Keratinocyte (primary cell): ENCODE measurements around the gene SOX5.

Source experiments
- EZH2 ChIP-seq: IDR thresholded peaks from one replicate; pipeline ENCODE4 v1.6.1; 2012; ENCODE audit warnings: inconsistent platforms, mild to moderate bottlenecking, low read length, moderate library complexity
- TF ChIP-seq, protein P1 (sequence below), 3 experiments: IDR thresholded peaks in 1 of 3; conservative IDR thresholded peaks in 1 of 3; optimal IDR thresholded peaks in 1 of 3; 2 replicates in 2 of 3; 3 replicates in 1 of 3; pipeline versions ENCODE3 to v1.5.1; 2011; ENCODE audit warnings: low read length in 3 of 3, mild to moderate bottlenecking in 3 of 3, moderate library complexity in 2 of 3, control low read depth in 1 of 3, inconsistent platforms in 1 of 3; ENCODE audit not compliant: insufficient read depth in 2 of 3; ENCODE audit errors: extremely low read depth in 1 of 3

DNA sequence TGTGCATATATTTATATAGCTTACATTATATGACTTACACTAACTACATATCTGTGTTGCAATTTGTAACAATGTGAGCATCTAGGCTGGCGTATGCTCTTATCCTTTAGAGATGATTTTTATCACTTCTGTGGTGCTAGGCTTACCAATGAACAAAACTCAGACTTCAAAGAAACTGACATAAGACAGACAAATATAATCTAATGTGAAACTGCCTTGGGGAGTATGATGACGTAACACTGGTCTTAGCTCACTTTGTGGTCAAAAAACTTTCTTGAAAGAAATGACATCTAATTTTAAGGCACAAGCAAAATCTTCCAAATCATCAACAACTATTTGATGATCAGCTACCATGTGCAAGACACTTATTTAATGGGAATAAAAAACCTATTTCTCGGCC lies 50.0 kb downstream of the SOX5 start:
- TF ChIP-seq, protein P1, sequence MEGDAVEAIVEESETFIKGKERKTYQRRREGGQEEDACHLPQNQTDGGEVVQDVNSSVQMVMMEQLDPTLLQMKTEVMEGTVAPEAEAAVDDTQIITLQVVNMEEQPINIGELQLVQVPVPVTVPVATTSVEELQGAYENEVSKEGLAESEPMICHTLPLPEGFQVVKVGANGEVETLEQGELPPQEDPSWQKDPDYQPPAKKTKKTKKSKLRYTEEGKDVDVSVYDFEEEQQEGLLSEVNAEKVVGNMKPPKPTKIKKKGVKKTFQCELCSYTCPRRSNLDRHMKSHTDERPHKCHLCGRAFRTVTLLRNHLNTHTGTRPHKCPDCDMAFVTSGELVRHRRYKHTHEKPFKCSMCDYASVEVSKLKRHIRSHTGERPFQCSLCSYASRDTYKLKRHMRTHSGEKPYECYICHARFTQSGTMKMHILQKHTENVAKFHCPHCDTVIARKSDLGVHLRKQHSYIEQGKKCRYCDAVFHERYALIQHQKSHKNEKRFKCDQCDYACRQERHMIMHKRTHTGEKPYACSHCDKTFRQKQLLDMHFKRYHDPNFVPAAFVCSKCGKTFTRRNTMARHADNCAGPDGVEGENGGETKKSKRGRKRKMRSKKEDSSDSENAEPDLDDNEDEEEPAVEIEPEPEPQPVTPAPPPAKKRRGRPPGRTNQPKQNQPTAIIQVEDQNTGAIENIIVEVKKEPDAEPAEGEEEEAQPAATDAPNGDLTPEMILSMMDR (optimal IDR thresholded peaks at IDR 0.05 in 1 of 3, IDR thresholded peaks at IDR 0.05 in 1 of 3, conservative IDR thresholded peaks at IDR 0.05 in 1 of 3; ENCODE audit: extremely low read depth in 1 of 3, insufficient read depth in 2 of 3, low read length in 3 of 3) = no peak
- no peak for TF ChIP-seq EZH2
